Brain microvascular endothelial cell (primary cell): ENCODE results near the gene WBP2.
"Not testable (repeated sequence)": the region's sequence is repeated elsewhere in the genome, so short reads cannot be mapped to it uniquely, and the experiment has no call there.

Experiments
- DNase-seq: peaks from one replicate; pipeline ENCODE4 v3.0.0-alpha.2; 2020
- H3K27ac ChIP-seq: fragments of 250-450 bp; sonication (Bioruptor Pico); 2 replicates; pipeline ENCODE4 v1.5.1; 2020; ENCODE audit warnings: mild to moderate bottlenecking, moderate library complexity
- H3K27me3 ChIP-seq: fragments of 250-450 bp; sonication (Bioruptor Pico); replicated peaks from 2 replicates; pipeline ENCODE4 v1.5.1; 2020; ENCODE audit warnings: mild to moderate bottlenecking
- H3K36me3 ChIP-seq: fragments of 250-450 bp; sonication (Bioruptor Pico); replicated peaks from 2 replicates; pipeline ENCODE4 v1.5.1; 2020; ENCODE audit warnings: mild to moderate bottlenecking
- H3K4me3 ChIP-seq: 2 replicates; pipeline ENCODE4 v1.5.1; 2011; ENCODE audit warnings: low read depth, mild to moderate bottlenecking, control low read depth, low read length, moderate library complexity
- CTCF ChIP-seq: IDR thresholded peaks from 2 replicates; pipeline ENCODE4 v1.5.1; 2011; ENCODE audit warnings: low read depth, mild to moderate bottlenecking, moderate library complexity, low read length, control low read depth, inconsistent platforms; ENCODE audit errors: missing control alignments
- in situ Hi-C: cut with HindIII; loops from 2 replicates; pipeline ENCODE4 v1.10.0; 2017; ENCODE audit warnings: low sequenced_read_pairs, low pct_ligation_motif_present

Gene WBP2

GRCh38 chr17:75891022-75891604, 36.0 kb upstream of the WBP2 start:
- H3K27ac ChIP-seq: no peak overlapping the region
- H3K4me3 ChIP-seq: no peak overlapping the region
- no peak for DNase-seq
- no peaks in the 10 kb centered on the region for H3K27me3 ChIP-seq
- H3K36me3 ChIP-seq: peaks cover 8% of the 10 kb centered on the region
- in situ Hi-C loops: no loop called here
- TF ChIP-seq CTCF: no peak

GRCh38 chr17:75889454-75889853, 34.3 kb upstream of the WBP2 start:
- in situ Hi-C loops: no loop called here
- Histone ChIP-seq H3K27me3 (no peaks in the 10 kb centered on the region), H3K36me3 (peaks cover 8% of the 10 kb centered on the region), H3K4me3 (no peak overlapping the region), H3K27ac (no peak overlapping the region)
- no peak for DNase-seq
- TF ChIP-seq CTCF: no peak

- no peak for DNase-seq
- no peak overlapping the region for H3K27ac ChIP-seq
- no peak overlapping the region for H3K4me3 ChIP-seq
- H3K36me3 ChIP-seq: peaks cover 8% of the 10 kb centered on the region
- in situ Hi-C loops: no loop called here
- H3K27me3 ChIP-seq: no peaks in the 10 kb centered on the region
- no peak for TF ChIP-seq CTCF
Observed at GRCh38 chr17:75888484-75888883, 33.3 kb upstream of the WBP2 start.

GRCh38 chr17:75885860-75886259, 30.7 kb upstream of the WBP2 start:
- H3K27me3 ChIP-seq, DNase-seq, in situ Hi-C loops, H3K27ac ChIP-seq, H3K36me3 ChIP-seq, H3K4me3 ChIP-seq: not testable (repeated sequence)

- no peaks in the 10 kb centered on the region for H3K36me3 ChIP-seq
- H3K27me3 ChIP-seq: no peaks in the 10 kb centered on the region
- no peak for TF ChIP-seq CTCF
- in situ Hi-C loops: no loop called here
- no peak for DNase-seq
- H3K4me3 ChIP-seq: no peak overlapping the region
- no peak overlapping the region for H3K27ac ChIP-seq
Observed at GRCh38 chr17:75885431-75885830, 30.3 kb upstream of the WBP2 start.

GRCh38 chr17:75881678-75882454, 26.7 kb upstream of the WBP2 start:
- in situ Hi-C loops: no loop called here
- DNase-seq: no peak
- Histone ChIP-seq H3K4me3 (no peak overlapping the region), H3K27me3 (no peaks in the 10 kb centered on the region), H3K36me3 (no peaks in the 10 kb centered on the region), H3K27ac (no peak overlapping the region)
- no peak for TF ChIP-seq CTCF
